PC-9 (cell line): ENCODE measurements around the gene E2F2. TPM values are rescaled to one million over a fixed set of nuclear protein-coding genes. Genes with fewer than 3 reads are reported as not detected.

Experiments
- BruUV-seq: library from RNA; stranded (reverse); fragments of 400-500 nt; replicated peaks from 2 replicates; lab custom pipeline; 2021; lab: Mats Ljungman, UMichigan
- CTCF ChIA-PET: fragments of 300-600 bp; sonication (Branson Sonifier 250); formaldehyde crosslinking; loops from one replicate; lab custom pipeline; 2022; ENCODE audit warnings: antibody characterized with exemption; lab: Charles Lee
- POLR2A ChIA-PET: fragments of 300-600 bp; sonication (Branson Sonifier 250); formaldehyde crosslinking; loops from one replicate; lab custom pipeline; 2022; ENCODE audit warnings: antibody characterized with exemption; ENCODE audit not compliant: unreplicated experiment; lab: Charles Lee
- DNase-seq, 2 experiments: peaks; one replicate each; pipeline versions ENCODE4 v3.0.0 to v3.0.0-alpha.2; 2015 to 2022; ENCODE audit warnings: mixed read lengths in 1 of 2
- H2AFZ ChIP-seq: fragments of 200-600 bp; sonication (generic); 2 replicates; pipeline ENCODE4 v1.8.1; 2017; ENCODE audit warnings: antibody characterized with exemption
- H3F3A ChIP-seq: fragments of 200-600 bp; sonication (generic); 2 replicates; pipeline ENCODE4 v1.8.1; 2017; ENCODE audit warnings: antibody characterized with exemption, mild to moderate bottlenecking, low read depth; ENCODE audit not compliant: insufficient read depth
- H3K27ac ChIP-seq: fragments of 200-600 bp; sonication (generic); 2 replicates; pipeline ENCODE4 v1.6.1; 2016; ENCODE audit warnings: mixed run types
- H3K27me3 ChIP-seq: fragments of 200-600 bp; sonication (generic); 2 replicates; pipeline ENCODE4 v1.6.1; 2016; ENCODE audit warnings: low read depth, mixed run types; ENCODE audit not compliant: insufficient read depth
- H3K36me3 ChIP-seq: fragments of 200-600 bp; sonication (generic); 2 replicates; pipeline ENCODE4 v1.6.1; 2016; ENCODE audit warnings: low read depth, mixed run types
- H3K4me1 ChIP-seq: fragments of 200-600 bp; sonication (generic); replicated peaks from 2 replicates; pipeline ENCODE4 v1.6.1; 2016; ENCODE audit warnings: mixed run types; ENCODE audit not compliant: insufficient read depth
- H3K4me2 ChIP-seq: fragments of 200-600 bp; sonication (generic); 2 replicates; pipeline ENCODE4 v1.6.1; 2017; ENCODE audit warnings: mixed run types
- H3K4me3 ChIP-seq: fragments of 200-600 bp; sonication (generic); 2 replicates; pipeline ENCODE4 v1.6.1; 2016; ENCODE audit warnings: mixed run types
- H3K79me2 ChIP-seq: fragments of 200-600 bp; sonication (generic); 2 replicates; pipeline ENCODE4 v1.6.1; 2017; ENCODE audit warnings: low read depth, mixed run types
- H3K9me2 ChIP-seq: fragments of 200-600 bp; sonication (generic); 2 replicates; pipeline ENCODE4 v1.8.1; 2017; ENCODE audit warnings: mild to moderate bottlenecking; ENCODE audit not compliant: insufficient read depth
- H3K9me3 ChIP-seq: fragments of 200-600 bp; sonication (generic); 2 replicates; pipeline ENCODE4 v1.8.1; 2016; ENCODE audit warnings: low read depth; ENCODE audit not compliant: insufficient read depth
- H4K20me1 ChIP-seq: fragments of 200-600 bp; sonication (generic); 2 replicates; pipeline ENCODE4 v1.8.1; 2017; ENCODE audit not compliant: insufficient read depth
- CTCF ChIP-seq: fragments of 200-600 bp; sonication (generic); conservative IDR thresholded peaks from 2 replicates; pipeline ENCODE4 v1.6.1; 2017; ENCODE audit warnings: mixed run types, antibody characterized with exemption, mild to moderate bottlenecking, moderate library complexity
- EZH2 ChIP-seq: fragments of 200-600 bp; sonication (generic); IDR thresholded peaks from 2 replicates; pipeline ENCODE4 v1.8.0; 2017; ENCODE audit warnings: antibody characterized with exemption, low read depth
- intact Hi-C: fragments of 100-400 bp; cut with micrococcal nuclease; formaldehyde crosslinking; loops from one replicate; pipeline ENCODE4 v1.10.0; 2022; ENCODE audit not compliant: unreplicated experiment
- total RNA-seq: library from RNA; stranded (reverse); gene quantifications from 2 replicates; pipeline ENCODE4 v1.2.3, GENCODE V29; 2021

Gene E2F2
- total RNA-seq, 1 experiment from 2014 or later, result 7.6 TPM

GRCh38 chr1:23556635-23557470 is 25.8 kb upstream of the E2F2 start:
- CTCF ChIA-PET, result interaction anchor here (1.3 kb wide), 1 partner anchor 80 kb away, joined by 6 read pairs; no protein-coding TSS in a partner anchor

GRCh38 chr1:23555986-23556634 is 25.1 kb upstream of the E2F2 start:
- H2AFZ ChIP-seq, result no peak overlapping the region
- ChIA-PET CTCF (interaction anchor here (1.3 kb wide), 1 partner anchor 81 kb away, joined by 6 read pairs; no protein-coding TSS in a partner anchor), POLR2A (interaction anchor here (0.6 to 0.9 kb wide), 8 partner anchors 19 to 79 kb away, joined by 3 to 8 read pairs (median 4); partner anchors contain the start of gene E2F2)
- intact Hi-C loops, result loop anchor here (1.0 to 2.0 kb wide), 2 partner anchors 29 to 79 kb away; no protein-coding TSS in a partner anchor
- TF ChIP-seq EZH2, result no peak
- H4K20me1 ChIP-seq, result no peaks in the 10 kb centered on the region
- peak overlapping the region; percentile 96 for H3K27ac ChIP-seq
- H3K9me3 ChIP-seq, result no peaks in the 10 kb centered on the region
- peak overlapping the region; percentile 89 for H3K4me2 ChIP-seq
- DNase-seq, result peak; percentile 47 to 94
- H3K27me3 ChIP-seq, result no peaks in the 10 kb centered on the region
- H3K4me1 ChIP-seq, result peaks cover 45% of the 10 kb centered on the region
- no peaks in the 10 kb centered on the region for H3K9me2 ChIP-seq
- H3F3A ChIP-seq, result peaks cover 40% of the 10 kb centered on the region
- peak overlapping the region; percentile 32; the same call in 1 of the 2 replicates for H3K4me3 ChIP-seq
- peaks cover 23% of the 10 kb centered on the region for H3K79me2 ChIP-seq
- no peaks in the 10 kb centered on the region for H3K36me3 ChIP-seq
- BruUV-seq, result no TSS peak

More at GRCh38 chr1:23556635-23557470, 25.8 kb upstream of the E2F2 start:
- Histone ChIP-seq H3K27me3 (no peaks in the 10 kb centered on the region), H4K20me1 (no peaks in the 10 kb centered on the region), H3K4me3 (peak overlapping the region; percentile 67; the same call in 1 of the 2 replicates), H3K36me3 (no peaks in the 10 kb centered on the region), H3K4me2 (peak overlapping the region; percentile 89), H3K9me2 (no peaks in the 10 kb centered on the region), H3F3A (peaks cover 41% of the 10 kb centered on the region), H3K27ac (peak overlapping the region; percentile 96), H3K9me3 (no peaks in the 10 kb centered on the region), H3K4me1 (peaks cover 45% of the 10 kb centered on the region), H3K79me2 (peaks cover 23% of the 10 kb centered on the region), H2AFZ (no peak overlapping the region)
- TF ChIP-seq CTCF (no peak), EZH2 (no peak)
- peak; percentile 42 to 85 for DNase-seq
- BruUV-seq, result no TSS peak
- intact Hi-C loops, result loop anchor here (1.0 to 2.0 kb wide), 2 partner anchors 28 to 78 kb away; no protein-coding TSS in a partner anchor
- POLR2A ChIA-PET, result interaction anchor here (0.7 kb wide), 2 partner anchors 20 to 25 kb away, joined by 3 read pairs; no protein-coding TSS in a partner anchor

- H3K4me2 ChIP-seq, result peak overlapping the region; percentile 89
- ChIA-PET POLR2A (interaction anchor here (0.5 to 1.0 kb wide), 9 partner anchors 19 to 80 kb away, joined by 3 to 32 read pairs (median 7); partner anchors contain the start of gene E2F2), CTCF (interaction anchor here (0.5 to 1.3 kb wide), 2 partner anchors 40 to 82 kb away, joined by 6 to 14 read pairs; no protein-coding TSS in a partner anchor)
- H3F3A ChIP-seq, result peaks cover 40% of the 10 kb centered on the region
- no peaks in the 10 kb centered on the region for H3K9me3 ChIP-seq
- no peaks in the 10 kb centered on the region for H3K27me3 ChIP-seq
- H3K79me2 ChIP-seq, result peaks cover 23% of the 10 kb centered on the region
- H3K9me2 ChIP-seq, result no peaks in the 10 kb centered on the region
- no peaks in the 10 kb centered on the region for H3K36me3 ChIP-seq
- TSS peak; percentile 40 for BruUV-seq
- H3K27ac ChIP-seq, result peak overlapping the region; percentile 96
- H3K4me3 ChIP-seq, result peak overlapping the region; percentile 41; the same call in 1 of the 2 replicates
- peaks cover 42% of the 10 kb centered on the region for H3K4me1 ChIP-seq
- intact Hi-C loops, result no loop called here
- no peak for DNase-seq
- TF ChIP-seq CTCF (no peak), EZH2 (no peak)
- no peaks in the 10 kb centered on the region for H4K20me1 ChIP-seq
- no peak overlapping the region for H2AFZ ChIP-seq
Measured at GRCh38 chr1:23555270-23555985, 24.4 kb upstream of the E2F2 start.
